HG03354 (cell line): ENCODE measurements around the gene GDF7.

Experiments
- ATAC-seq: cut with Tn5 transposase; IDR thresholded peaks from one replicate; pipeline ENCODE4 v1.9.1; 2021; ENCODE audit warnings: mild to moderate bottlenecking; ENCODE audit not compliant: unreplicated experiment, poor library complexity, severe bottlenecking

The GDF7 gene

GRCh38 chr2:20627712-20628380 lies 39.1 kb upstream of the GDF7 start:
- ATAC-seq = no peak

GRCh38 chr2:20629181-20629580 lies 37.8 kb upstream of the GDF7 start:
- no peak for ATAC-seq

GRCh38 chr2:20629581-20630171 lies 37.3 kb upstream of the GDF7 start:
- no peak for ATAC-seq

GRCh38 chr2:20630967-20631366 lies 36.0 kb upstream of the GDF7 start:
- no peak for ATAC-seq

DNA sequence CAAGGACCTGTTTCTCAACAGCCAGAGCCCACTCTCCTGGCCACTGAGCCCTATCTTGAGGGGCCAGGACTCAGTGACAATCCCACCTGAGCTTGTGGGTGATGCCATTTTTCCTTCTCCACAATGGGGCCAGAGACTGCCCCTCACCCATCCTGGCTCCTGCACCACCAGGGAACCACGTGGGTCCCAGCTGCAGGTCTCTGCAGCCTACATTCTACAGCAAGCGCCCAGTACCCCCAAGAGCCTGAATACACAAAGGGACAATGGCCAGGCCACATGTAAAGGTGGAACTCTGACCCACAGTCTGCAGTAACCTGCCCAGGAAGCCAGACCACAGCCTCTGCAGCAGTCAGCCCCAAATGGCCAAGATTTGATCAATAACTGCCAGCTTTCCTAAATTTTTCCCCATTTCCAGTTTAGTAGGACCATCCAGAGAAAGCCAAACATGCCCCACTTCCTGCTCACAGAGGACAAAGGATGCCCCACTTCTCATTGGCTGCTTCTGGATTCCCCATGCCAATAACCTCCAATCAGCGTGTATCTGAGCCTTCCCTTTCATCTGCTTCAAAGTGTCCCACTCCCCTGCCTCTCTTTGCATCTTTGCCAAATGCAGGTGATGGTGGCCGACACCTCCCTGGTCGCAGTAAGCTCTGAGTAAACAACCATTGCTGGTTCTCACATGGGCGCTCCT lies 35.2 kb upstream of the GDF7 start:
- ATAC-seq = no peak

DNA sequence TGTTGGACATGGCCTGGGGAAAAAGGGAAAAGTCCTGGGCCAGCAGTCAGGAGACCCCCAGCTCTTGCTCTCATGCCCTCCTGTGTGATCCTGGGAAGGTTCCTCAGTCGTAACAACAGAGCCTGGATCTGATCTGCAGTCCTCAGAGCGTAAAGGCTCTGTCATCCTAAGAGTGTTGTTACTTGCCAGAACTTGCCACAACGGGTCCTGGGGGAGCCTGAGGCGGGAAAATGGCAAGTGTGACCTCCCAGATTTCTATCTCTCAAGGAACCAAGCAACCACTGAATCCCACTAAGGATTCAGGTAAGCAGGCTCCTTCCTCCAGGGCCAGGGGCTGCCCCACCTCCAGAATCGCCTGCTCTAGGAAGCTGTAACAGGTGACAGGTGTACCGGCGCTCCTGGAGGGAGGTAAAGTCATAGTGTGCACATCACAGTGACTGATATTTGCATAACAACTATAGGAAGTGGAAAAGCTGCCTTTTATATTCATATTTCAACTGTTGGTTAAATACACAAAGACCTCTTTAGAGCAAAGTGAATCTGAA lies 34.4 kb upstream of the GDF7 start:
- ATAC-seq = no peak

GRCh38 chr2:20633001-20633400 lies 33.9 kb upstream of the GDF7 start:
- no peak for ATAC-seq

GRCh38 chr2:20633794-20634506 lies 33.0 kb upstream of the GDF7 start:
- no peak for ATAC-seq

DNA sequence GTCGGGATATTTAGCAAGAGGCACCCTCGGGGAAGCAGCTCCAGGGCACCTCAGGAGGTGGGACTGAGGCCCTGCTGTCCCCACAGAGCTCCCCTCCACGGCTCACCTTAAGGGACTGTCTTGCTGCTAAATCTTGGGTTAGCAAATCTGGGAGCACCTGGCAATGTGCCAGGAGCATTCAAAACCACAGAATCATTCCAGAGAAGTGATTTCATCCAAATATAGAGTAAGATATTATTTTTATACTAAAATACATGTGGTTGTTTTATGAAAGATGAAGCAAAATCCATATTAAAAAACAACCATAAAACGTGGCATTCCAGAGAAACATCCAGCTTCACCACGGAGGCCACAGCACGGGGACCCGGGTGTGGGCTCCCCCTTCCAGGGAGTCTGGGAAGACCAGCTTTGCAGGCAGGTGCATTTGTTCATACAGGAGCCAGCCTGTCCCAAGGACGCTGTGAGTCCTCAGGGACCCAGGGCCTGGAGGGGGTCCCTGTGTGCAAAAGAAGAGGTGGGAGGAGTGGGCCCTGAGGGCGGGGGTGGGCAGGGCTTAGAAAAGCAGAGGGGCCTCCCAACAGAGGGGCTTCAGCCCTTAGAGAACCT lies 32.3 kb upstream of the GDF7 start:
- ATAC-seq = no peak

DNA sequence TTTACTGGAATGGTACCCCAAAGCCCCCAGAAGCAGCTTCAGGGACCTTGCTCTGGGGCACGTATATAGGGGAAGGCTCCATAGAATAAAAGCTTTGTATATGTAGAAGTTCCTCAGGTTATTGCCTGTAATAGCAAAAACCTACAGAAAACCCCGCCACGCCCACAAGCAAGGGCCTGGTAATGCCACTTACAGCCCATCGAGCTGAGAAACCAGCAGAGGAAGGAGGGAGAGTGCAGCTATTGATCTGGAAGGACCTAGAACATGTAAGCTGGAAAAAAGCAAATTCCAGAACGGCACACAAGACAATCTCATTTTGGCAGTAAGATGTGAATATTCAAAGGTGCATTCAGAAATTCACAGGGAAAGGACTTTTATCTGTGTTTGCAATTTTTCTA lies 31.8 kb upstream of the GDF7 start:
- no peak for ATAC-seq

DNA sequence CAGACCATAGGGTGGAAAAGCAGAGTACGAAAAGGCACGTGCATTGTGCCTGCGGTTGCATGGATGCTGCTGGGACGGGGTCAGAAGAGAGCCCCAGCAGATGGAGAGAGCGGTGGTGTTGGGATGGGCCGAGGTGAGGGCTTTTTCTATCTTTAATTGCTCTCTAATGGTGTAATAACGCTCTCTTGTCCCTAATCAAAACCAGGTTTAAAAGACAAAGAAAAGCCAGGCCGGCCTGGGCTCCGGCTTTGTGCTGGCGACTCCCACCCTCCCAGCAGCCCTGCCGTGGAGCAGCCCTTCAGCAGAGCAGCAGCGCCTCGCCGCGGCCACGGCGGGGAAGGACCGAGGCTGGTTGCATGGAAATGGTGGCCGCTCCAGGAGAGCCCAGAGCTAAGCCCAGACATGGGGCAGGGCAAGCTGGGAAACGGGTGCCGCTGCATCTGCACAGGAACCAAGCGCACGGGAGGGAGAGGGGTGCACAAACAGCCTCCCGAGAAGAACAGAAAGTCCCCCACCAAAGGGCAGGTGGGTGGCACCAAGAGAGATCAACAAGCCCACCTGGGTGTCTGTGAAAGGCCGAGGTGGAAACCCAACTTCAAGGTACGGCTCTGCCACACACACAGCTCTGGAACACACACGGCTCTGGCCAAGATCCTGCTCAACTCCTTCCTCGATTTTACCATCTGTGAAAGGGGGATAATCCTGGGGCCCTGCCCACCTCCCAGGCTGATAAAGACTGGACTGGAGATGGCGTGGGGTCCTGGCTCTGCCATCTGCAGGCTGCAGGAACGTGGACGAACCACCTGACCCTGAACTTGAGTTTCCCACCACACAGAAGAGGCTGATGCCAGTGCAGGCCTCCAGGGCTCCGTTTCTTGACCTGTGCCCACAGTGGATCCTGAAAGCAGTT lies 31.0 kb upstream of the GDF7 start:
- ATAC-seq = peak; percentile 89

GRCh38 chr2:20637147-20637546 lies 29.8 kb upstream of the GDF7 start:
- ATAC-seq = no peak

- ATAC-seq = no peak
Measured at GRCh38 chr2:20638014-20638413, 28.9 kb upstream of the GDF7 start.

GRCh38 chr2:20638646-20639430 lies 28.1 kb upstream of the GDF7 start:
- no peak for ATAC-seq

DNA sequence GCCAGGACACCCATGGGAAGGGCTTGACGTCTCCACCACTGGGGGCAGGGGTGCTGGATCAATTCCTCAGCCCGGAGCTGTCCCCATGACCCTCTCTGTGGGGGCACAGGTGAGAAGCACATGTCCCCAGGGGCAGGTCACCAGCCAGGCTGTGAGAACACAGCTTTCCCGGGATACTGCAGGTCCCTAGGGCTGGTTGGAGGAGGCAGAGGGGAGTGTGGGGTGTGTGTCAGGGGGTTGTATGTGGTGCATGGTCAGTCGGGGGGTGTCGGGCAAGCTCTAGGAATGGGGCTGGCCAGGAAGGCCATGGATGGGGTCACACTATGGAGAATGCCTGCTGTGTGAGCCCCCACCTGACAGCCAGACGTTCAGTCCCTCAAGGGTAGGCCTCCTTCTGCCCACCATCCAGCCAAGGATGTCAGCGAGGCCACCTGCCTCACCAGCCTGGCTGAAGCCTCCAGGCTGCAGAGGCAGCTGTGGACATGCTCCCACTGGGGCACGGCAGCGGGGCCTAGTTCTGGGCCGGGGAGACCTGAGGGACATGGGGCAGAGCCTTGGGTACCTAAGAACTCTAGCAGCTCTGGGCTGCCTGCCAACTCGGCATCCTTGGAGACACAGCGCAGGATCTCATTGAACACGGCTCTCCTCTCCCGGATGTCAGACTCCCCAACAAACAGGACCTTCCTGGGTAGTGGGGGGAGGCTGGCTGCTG lies 26.4 kb upstream of the GDF7 start:
- no peak for ATAC-seq

GRCh38 chr2:20641123-20641985 lies 25.6 kb upstream of the GDF7 start:
- no peak for ATAC-seq
